ENCODE measurements around the gene GRK3.

The GRK3 gene

GRCh38 chr22:25749420-25750169 is 185.1 kb downstream of the GRK3 start:
- TF ChIP-seq POLR2A (IDR thresholded peaks at IDR 0.05; ENCODE audit: extremely low read depth, insufficient read length) (no peak), MAX (IDR thresholded peaks at IDR 0.05; ENCODE audit: low read depth, low read length) (no peak)
- no peak overlapping the region for H3K4me3 ChIP-seq (ENCODE audit: low read depth, low read length)
- DNase-seq (ENCODE audit: low read depth): no peak

GRCh38 chr22:25750569-25751173 is 186.2 kb downstream of the GRK3 start:
- TF ChIP-seq MAX (IDR thresholded peaks at IDR 0.05; ENCODE audit: low read depth, low read length) (no peak), CTCF (IDR thresholded peaks at IDR 0.05; ENCODE audit: low read depth, low read length) (no peak), POLR2A (IDR thresholded peaks at IDR 0.05; ENCODE audit: extremely low read depth, insufficient read length) (no peak), MYC (IDR thresholded peaks at IDR 0.05; ENCODE audit: low read depth, low read length) (no peak)
- no peak overlapping the region for H3K4me3 ChIP-seq (ENCODE audit: low read depth, low read length)
- no peak for DNase-seq (ENCODE audit: low read depth)

DNA sequence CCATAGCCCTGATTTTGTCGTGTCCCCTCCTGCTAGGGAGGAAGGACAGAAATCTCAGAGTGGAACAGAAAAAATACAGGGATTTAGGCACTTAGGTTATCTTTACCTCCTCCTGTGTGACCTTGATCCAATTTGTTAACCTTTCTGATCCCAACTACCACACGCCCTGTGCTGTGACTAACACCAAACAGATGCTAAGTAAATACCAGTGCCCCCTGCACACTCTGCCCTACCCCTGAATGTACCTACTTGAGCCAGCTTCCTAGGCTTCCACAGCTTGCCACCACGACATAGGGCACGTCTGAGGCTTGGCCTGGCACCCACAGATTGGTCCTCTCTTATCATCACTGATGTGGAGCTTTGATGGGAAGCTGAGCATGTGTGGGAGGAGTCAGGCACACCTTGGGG is 186.7 kb downstream of the GRK3 start:
- DNase-seq (ENCODE audit: low read depth): no peak
- no peak overlapping the region for H3K4me3 ChIP-seq (ENCODE audit: low read depth, low read length)
- TF ChIP-seq POLR2A (IDR thresholded peaks at IDR 0.05; ENCODE audit: extremely low read depth, insufficient read length) (no peak), CTCF (IDR thresholded peaks at IDR 0.05; ENCODE audit: low read depth, low read length) (no peak), MYC (IDR thresholded peaks at IDR 0.05; ENCODE audit: low read depth, low read length) (no peak), MAX (IDR thresholded peaks at IDR 0.05; ENCODE audit: low read depth, low read length) (no peak)

GRCh38 chr22:25752615-25753214 is 188.2 kb downstream of the GRK3 start:
- H3K4me3 ChIP-seq (ENCODE audit: low read depth, low read length): no peak overlapping the region
- TF ChIP-seq MAX (IDR thresholded peaks at IDR 0.05; ENCODE audit: low read depth, low read length): no peak
- no peak for TF ChIP-seq CTCF (IDR thresholded peaks at IDR 0.05; ENCODE audit: low read depth, low read length)
- no peak for TF ChIP-seq MYC (IDR thresholded peaks at IDR 0.05; ENCODE audit: low read depth, low read length)
- no peak for TF ChIP-seq POLR2A (IDR thresholded peaks at IDR 0.05; ENCODE audit: extremely low read depth, insufficient read length)
- no peak for DNase-seq (ENCODE audit: low read depth)

GRCh38 chr22:25753252-25753651 is 188.8 kb downstream of the GRK3 start:
- DNase-seq (ENCODE audit: low read depth): no peak
- no peak overlapping the region for H3K4me3 ChIP-seq (ENCODE audit: low read depth, low read length)
- no peak for TF ChIP-seq POLR2A (IDR thresholded peaks at IDR 0.05; ENCODE audit: extremely low read depth, insufficient read length)
- TF ChIP-seq MAX (IDR thresholded peaks at IDR 0.05; ENCODE audit: low read depth, low read length): no peak
- no peak for TF ChIP-seq CTCF (IDR thresholded peaks at IDR 0.05; ENCODE audit: low read depth, low read length)
- TF ChIP-seq MYC (IDR thresholded peaks at IDR 0.05; ENCODE audit: low read depth, low read length): no peak
